ENCODE results near the gene PWP2.
"Not testable (repeated sequence)": the region's sequence is repeated elsewhere in the genome, so short reads cannot be mapped to it uniquely, and the experiment has no call there.

GRCh38 chr21:44143380-44143779, 36.2 kb downstream of the PWP2 start:
- not testable (repeated sequence) for TF ChIP-seq ELK1 (IDR thresholded peaks at IDR 0.05; ENCODE audit: borderline replicate concordance, low read depth, low read length); CTCF (conservative IDR thresholded peaks at IDR 0.05; ENCODE audit: low read depth, low read length)

Measured in IMR-90 (cell line).